Bronchial epithelial cell (primary cell): ENCODE results near the gene ZMYND12. TPM values are rescaled to one million over a fixed set of nuclear protein-coding genes. Genes with fewer than 3 reads are reported as not detected.
"Not testable (repeated sequence)": the region's sequence is repeated elsewhere in the genome, so short reads cannot be mapped to it uniquely, and the experiment has no call there.

Experiments used
- DNase-seq: peaks from one replicate; pipeline ENCODE4 v3.0.0-alpha.2; 2010; ENCODE audit warnings: low read depth
- FAIRE-seq: peaks from 2 replicates; lab custom pipeline; 2011; peaks lifted over from hg19 to GRCh38; lab: Jason Lieb, UNC
- H3K27me3 ChIP-seq: 2 replicates; pipeline ENCODE4 v1.5.1; 2011; ENCODE audit warnings: low read length; ENCODE audit not compliant: control insufficient read depth, insufficient read depth
- H3K36me3 ChIP-seq: 2 replicates; pipeline ENCODE4 v1.5.1; 2011; ENCODE audit warnings: low read length; ENCODE audit not compliant: control insufficient read depth, insufficient read depth
- H3K4me3 ChIP-seq: 2 replicates; pipeline ENCODE4 v1.5.1; 2011; ENCODE audit warnings: mild to moderate bottlenecking, low read depth, low read length, control low read depth
- total RNA-seq: library from RNA; depleted of rRNA; stranded (reverse); fragments of >200 nt; gene quantifications from 2 replicates; pipeline ENCODE4 v1.2.1, GENCODE V29; 2014
- TF ChIP-seq, protein P1 (sequence below): IDR thresholded peaks from 2 replicates; pipeline ENCODE4 v1.5.1; 2011; ENCODE audit warnings: mild to moderate bottlenecking, moderate library complexity, low read length, control low read depth, inconsistent platforms; ENCODE audit not compliant: insufficient read depth, severe bottlenecking

ZMYND12 gene
- total RNA-seq, 1 donor from 2014 or later = 0.26 TPM

DNA sequence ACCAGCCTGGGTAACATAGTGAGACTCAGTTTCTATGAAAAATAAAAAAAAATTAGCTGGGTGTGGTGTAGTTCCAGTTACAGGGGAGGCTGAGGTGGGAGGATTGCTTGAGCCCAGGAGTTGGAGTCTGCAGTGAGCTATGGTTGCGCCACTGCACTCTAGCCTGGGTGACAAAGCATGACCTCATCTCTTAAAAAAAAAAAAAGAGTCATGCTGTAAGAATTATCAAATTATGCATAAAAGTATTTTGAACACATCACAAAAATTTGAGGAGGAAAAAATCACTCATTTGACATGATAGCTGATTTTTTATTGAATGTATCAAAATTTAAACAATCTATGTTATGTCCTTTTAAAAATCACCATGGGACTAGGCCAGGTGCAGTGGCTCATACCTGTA, 25.1 kb upstream of the ZMYND12 start:
- FAIRE-seq (no peak), DNase-seq (peak; percentile 15)
- TF ChIP-seq, protein P1, sequence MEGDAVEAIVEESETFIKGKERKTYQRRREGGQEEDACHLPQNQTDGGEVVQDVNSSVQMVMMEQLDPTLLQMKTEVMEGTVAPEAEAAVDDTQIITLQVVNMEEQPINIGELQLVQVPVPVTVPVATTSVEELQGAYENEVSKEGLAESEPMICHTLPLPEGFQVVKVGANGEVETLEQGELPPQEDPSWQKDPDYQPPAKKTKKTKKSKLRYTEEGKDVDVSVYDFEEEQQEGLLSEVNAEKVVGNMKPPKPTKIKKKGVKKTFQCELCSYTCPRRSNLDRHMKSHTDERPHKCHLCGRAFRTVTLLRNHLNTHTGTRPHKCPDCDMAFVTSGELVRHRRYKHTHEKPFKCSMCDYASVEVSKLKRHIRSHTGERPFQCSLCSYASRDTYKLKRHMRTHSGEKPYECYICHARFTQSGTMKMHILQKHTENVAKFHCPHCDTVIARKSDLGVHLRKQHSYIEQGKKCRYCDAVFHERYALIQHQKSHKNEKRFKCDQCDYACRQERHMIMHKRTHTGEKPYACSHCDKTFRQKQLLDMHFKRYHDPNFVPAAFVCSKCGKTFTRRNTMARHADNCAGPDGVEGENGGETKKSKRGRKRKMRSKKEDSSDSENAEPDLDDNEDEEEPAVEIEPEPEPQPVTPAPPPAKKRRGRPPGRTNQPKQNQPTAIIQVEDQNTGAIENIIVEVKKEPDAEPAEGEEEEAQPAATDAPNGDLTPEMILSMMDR = no peak
- no peaks in the 10 kb centered on the region for H3K27me3 ChIP-seq
- no peaks in the 10 kb centered on the region for H3K36me3 ChIP-seq
- H3K4me3 ChIP-seq = no peak overlapping the region

DNA sequence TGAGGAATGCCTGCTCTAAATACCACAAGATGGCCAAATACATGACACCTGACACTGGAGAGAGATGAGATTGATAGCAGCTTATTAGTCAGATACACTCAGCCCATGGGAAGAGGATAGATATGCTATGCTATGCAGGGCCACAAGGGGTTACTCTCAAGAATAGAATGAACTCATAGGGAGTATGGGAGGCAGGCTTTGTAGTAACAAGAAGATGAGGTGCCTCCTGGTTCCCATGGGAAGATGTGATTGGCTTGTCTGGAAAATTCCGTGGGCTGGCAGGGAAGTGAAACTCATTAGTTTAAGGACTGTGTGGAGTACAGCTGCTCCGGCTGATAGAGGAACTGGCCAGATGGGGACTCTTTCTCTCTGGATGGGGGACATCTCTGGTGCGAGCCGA, 23.8 kb upstream of the ZMYND12 start:
- FAIRE-seq (no peak), DNase-seq (peak; percentile 36)
- Histone ChIP-seq H3K36me3 (no peaks in the 10 kb centered on the region), H3K27me3 (no peaks in the 10 kb centered on the region), H3K4me3 (no peak overlapping the region)
- TF ChIP-seq, protein P1 = no peak

DNA sequence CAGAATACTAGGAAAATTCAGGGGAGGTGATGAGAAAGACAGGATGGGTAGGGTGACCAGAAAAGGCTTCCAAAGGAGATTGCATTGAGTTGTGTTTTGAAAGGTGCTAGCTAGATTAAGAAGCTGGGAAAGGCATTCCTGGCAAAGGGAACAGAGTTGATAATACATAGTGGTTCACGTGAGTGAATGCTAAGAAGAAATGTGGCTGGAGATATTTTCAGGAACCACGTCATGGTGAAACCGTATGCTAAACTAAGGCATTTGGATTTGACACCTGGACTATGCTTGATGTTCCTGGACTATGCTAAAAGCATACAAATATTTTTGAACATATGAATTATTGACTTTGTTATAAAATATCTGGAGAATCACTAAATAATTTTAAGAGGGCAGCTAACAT, 22.0 kb upstream of the ZMYND12 start:
- DNase-seq = no peak
- Histone ChIP-seq H3K27me3 (no peaks in the 10 kb centered on the region), H3K36me3 (no peaks in the 10 kb centered on the region), H3K4me3 (no peak overlapping the region)
- TF ChIP-seq, protein P1 = no peak
- no peak for FAIRE-seq

DNA sequence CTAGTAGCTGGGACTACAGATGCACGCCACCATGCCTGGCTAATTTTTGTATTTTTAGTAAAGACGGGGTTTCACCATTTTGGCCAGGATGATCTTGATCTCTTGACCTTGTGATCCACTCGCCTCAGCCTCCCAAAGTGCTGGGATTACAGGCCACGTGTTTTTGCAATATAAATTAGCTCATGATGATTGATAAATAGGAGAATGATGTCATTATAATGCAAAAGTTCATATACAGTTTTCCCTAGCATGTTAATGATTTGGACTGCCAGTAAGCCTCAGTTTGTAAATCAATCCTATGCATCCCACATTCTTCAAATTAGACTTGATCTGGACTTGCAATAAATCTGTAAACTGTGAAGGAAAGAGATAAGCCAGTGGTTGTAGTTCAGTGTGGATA, 21.5 kb upstream of the ZMYND12 start:
- H3K27me3 ChIP-seq, DNase-seq, FAIRE-seq, H3K36me3 ChIP-seq, H3K4me3 ChIP-seq: not testable (repeated sequence)

DNA sequence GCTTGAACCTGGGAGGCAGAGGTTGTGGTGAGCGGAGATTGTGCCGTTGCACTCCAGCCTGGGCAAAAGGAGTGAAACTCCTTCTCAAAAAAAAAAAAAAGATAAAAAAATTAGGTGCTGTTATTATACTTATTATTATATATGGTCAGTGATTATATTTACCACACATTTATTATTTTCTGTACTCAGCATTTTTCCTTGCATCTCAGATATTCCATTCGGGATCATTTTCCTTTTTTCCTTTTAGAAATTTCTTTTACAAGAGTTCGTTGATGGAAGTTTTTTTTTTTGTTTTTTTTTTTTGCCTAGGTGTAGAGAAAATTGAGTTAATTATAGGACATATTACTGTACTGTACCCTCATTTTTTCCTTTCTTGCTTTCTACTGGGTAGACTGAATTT, 20.8 kb upstream of the ZMYND12 start:
- Histone ChIP-seq H3K27me3 (no peaks in the 10 kb centered on the region), H3K36me3 (no peaks in the 10 kb centered on the region), H3K4me3 (no peak overlapping the region)
- TF ChIP-seq, protein P1 = no peak
- FAIRE-seq (no peak), DNase-seq (no peak)

DNA sequence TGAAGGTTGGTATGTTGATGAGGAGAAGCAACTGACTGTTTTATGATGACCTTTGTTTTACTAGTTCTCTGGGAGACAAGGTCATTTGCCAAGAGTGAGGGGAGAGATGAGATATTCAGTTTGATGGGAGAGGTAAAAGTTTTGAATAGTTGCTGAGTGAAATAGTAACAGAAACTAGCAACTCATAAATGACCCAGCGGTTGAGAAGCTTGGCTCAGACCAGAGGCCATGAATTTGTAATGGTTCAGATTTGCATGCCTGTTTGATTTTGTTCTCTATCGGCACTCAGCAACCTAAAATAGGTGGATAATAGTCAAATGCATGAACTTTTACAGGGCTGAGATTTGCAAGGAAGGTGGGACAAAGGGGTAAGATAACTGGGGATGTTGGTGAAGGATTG, 13.9 kb upstream of the ZMYND12 start:
- H3K27me3 ChIP-seq = no peaks in the 10 kb centered on the region
- no peak overlapping the region for H3K4me3 ChIP-seq
- no peaks in the 10 kb centered on the region for H3K36me3 ChIP-seq
- FAIRE-seq (no peak), DNase-seq (no peak)
- TF ChIP-seq, protein P1 = no peak
